Esophagus (tissue), 2 donors: Measurements from ENCODE around the gene GGACT. TPM values are rescaled to one million over a fixed set of nuclear protein-coding genes. Genes with fewer than 3 reads are reported as not detected.

Experiments used
- H3K27ac ChIP-seq, 2 donors: one replicate each; pipeline ENCODE4 v1.5.1; 2013; ENCODE audit warnings: low read depth in 2 of 2, mild to moderate bottlenecking in 2 of 2, inconsistent platforms in 1 of 2, low read length in 1 of 2, moderate library complexity in 1 of 2
- H3K27me3 ChIP-seq, 2 donors: one replicate each; pipeline ENCODE4 v1.6.1; 2013; ENCODE audit warnings: low read length in 2 of 2, control low read depth in 1 of 2, mild to moderate bottlenecking in 1 of 2; ENCODE audit not compliant: insufficient read depth in 2 of 2, control insufficient read depth in 1 of 2
- H3K36me3 ChIP-seq, 2 donors: one replicate each; pipeline ENCODE4 v1.6.1; 2013; ENCODE audit warnings: low read length in 1 of 2; ENCODE audit not compliant: control insufficient read depth in 2 of 2, insufficient read depth in 2 of 2
- H3K4me1 ChIP-seq, 2 donors: one replicate each; pipeline ENCODE4 v1.6.1; 2013; ENCODE audit warnings: low read length in 1 of 2; ENCODE audit not compliant: control insufficient read depth in 2 of 2, insufficient read depth in 2 of 2
- H3K4me3 ChIP-seq, 2 donors: one replicate each; pipeline ENCODE4 v1.5.1; 2013; ENCODE audit warnings: low read length in 2 of 2, mild to moderate bottlenecking in 2 of 2, low read depth in 1 of 2, moderate library complexity in 1 of 2
- H3K9me3 ChIP-seq, 2 donors: one replicate each; pipeline ENCODE4 v1.6.1; 2013; ENCODE audit warnings: mild to moderate bottlenecking in 2 of 2, low read depth in 1 of 2, low read length in 1 of 2, moderate library complexity in 1 of 2; ENCODE audit not compliant: control insufficient read depth in 2 of 2, insufficient read depth in 1 of 2
- WGBS, 2 donors: extraction: QIAGEN DNeasy Blood & Tissue Kit; methylation state at CpG; one replicate each; pipeline ENCODE4 v1.1.7; 2013; 5-methylcytosine and 5-hydroxymethylcytosine counted together
- polyA plus RNA-seq, 2 donors: library from polyadenylated mRNA; stranded (reverse); fragments of 200-250 nt; gene quantifications; one replicate each; pipeline ENCODE4 v1.2.3, GENCODE V29; 2013
- donor health status: healthy with polysubstance abuse.
- donor health status: Bipolar disorder and iron deficiency.

GGACT gene
- polyA plus RNA-seq, 2 donors, result 0.81 to 1.3 TPM

DNA sequence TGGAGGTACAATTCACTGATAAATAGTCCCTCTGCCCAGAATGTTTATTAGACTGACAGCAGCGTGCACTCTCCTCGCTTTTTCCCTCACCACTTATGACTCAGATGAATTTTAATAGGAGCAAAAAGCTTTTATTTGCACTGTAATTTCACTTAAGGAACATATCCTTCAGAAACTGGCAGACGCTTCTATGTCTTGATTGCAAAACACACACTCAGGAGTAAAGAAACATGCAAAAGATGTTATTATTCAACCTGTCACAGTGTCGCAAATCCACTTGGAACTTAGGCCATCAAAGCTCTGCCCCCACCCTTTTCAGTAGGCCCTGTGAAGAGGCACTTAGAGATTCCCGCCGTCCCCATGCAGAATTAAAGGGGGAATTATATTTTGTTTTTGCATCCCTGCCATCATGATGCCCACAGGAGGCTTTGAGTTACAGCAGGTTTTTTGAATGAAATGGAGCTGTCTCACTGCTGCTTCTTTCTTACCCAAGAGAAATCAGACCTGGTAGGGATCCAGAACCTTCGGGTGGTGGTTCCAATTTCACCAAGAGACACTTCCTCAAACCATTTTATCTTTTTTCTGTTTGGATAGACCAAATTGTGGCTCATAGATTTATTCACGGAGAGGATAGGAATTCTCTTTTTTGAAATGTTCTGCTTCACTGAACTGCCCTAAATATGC lies 74.5 kb downstream of the GGACT start:
- Histone ChIP-seq H3K4me3 (no peak overlapping the region), H3K27me3 (no peaks in the 10 kb centered on the region), H3K4me1 (no peaks in the 10 kb centered on the region), H3K27ac (no peak overlapping the region), H3K9me3 (no peaks in the 10 kb centered on the region), H3K36me3 (peaks cover 0 to under 1% of the 10 kb centered on the region in 2 donors)
- WGBS, 2 donors, result 59 to 64% methylated on average over 8 of the region's 8 CpGs

DNA sequence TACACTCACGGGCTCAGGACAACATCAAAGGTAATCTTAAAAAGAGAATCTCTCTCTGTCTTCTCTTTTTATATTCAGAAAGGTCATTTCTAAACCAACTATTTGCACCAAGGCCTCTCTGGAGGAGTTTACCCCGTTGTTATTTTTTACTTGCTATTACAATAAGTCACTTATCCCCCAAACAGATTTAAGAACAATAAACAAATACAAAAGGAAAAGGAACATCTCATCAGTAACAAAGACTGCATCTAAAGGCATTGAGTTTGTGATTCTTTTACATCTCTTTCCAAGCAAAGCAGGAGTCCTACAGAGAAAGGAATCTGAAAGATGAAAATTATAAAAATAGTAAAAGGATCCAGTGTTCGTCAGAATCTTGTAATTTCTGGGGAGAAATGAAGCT lies 75.4 kb downstream of the GGACT start:
- WGBS, 2 donors, result 78 to 79% methylated on average over 3 of the region's 3 CpGs
- Histone ChIP-seq H3K27me3 (no peaks in the 10 kb centered on the region), H3K9me3 (no peaks in the 10 kb centered on the region), H3K36me3 (no peaks in the 10 kb centered on the region), H3K4me1 (no peaks in the 10 kb centered on the region), H3K27ac (no peak overlapping the region), H3K4me3 (no peak overlapping the region)

DNA sequence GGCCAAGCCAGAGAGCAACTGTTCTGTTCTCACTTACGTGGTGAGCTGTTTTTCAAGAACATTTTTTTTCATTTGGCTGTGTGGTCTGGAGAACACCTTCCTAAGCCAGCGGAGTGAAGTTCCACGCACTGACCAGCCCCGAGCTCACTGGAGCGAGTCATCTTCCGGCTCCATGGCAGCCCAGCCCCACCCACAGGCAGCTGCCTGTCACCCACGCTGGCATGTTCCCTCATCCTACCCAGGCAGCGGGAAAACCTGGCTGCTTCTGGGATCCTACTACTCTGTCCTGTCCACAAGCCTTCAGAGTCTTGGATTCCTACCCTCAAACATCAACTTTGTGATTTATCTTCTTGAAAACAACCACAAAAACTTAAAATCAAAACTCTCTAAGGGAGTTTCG lies 76.2 kb downstream of the GGACT start:
- H3K4me3 ChIP-seq, result no peak overlapping the region
- H3K4me1 ChIP-seq, result no peaks in the 10 kb centered on the region
- no peaks in the 10 kb centered on the region for H3K9me3 ChIP-seq
- H3K36me3 ChIP-seq, result no peaks in the 10 kb centered on the region
- no peaks in the 10 kb centered on the region for H3K27me3 ChIP-seq
- WGBS, 2 donors, result 86 to 87% methylated on average over 9 of the region's 9 CpGs
- no peak overlapping the region for H3K27ac ChIP-seq

DNA sequence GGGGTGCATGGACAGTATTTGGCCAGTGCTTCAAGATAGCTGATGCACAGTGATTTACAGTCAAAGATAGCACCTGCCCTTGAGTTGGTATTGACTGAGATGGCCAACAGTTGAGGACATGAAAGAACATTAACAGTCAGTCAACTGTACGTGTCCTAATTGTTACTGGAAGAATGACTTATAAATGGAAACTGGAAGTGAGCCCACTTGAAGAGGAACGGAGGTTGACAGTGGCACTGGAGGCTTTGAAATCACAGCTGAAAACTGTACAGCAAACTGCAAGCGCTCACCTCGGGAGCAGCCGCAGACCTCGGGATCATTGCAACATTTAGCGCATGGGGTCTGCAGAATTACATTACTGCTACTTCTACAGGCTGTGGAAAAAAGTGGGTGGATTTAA lies 77.1 kb downstream of the GGACT start:
- Histone ChIP-seq H3K27ac (no peak overlapping the region), H3K4me3 (no peak overlapping the region), H3K4me1 (peaks cover 0 to 3% of the 10 kb centered on the region in 2 donors), H3K36me3 (no peaks in the 10 kb centered on the region), H3K9me3 (no peaks in the 10 kb centered on the region), H3K27me3 (no peaks in the 10 kb centered on the region)
- WGBS, 2 donors, result 77 to 88% methylated on average over 7 of the region's 7 CpGs

DNA sequence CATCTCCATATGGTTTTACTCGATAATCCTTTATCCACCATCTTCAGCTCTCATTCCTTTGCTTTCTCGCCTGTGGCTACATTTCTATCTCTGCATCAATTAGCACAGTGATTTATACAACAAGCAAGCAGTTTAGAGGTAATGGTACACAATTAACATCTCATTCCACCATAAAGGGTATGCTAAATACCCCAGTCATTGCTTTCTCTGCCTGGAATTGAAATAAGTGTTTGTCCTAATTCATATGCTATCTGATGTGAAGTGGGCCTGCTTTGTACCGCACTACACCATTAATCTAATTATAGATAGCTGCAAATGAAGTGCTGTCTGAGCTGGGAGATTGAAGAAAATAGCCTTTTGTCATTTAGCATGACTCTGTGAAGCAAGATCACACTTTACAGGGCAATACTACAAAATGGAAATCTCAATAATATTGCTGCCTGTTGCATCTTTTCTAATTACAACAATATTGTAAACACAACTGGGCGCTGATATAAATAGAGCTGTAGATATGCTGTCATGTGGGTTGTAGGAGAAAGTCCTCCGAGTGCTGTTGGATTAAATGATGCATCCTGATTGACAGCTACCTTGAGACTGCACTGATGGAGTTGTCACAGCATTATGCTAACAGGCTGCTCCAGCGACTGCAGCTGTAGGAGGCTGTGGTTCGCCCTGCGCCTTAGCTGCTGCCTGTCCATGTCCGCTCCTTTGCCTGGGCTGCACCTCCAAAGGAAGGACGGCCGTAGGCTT lies 78.2 kb downstream of the GGACT start:
- H3K27me3 ChIP-seq, result no peaks in the 10 kb centered on the region
- peaks cover 0 to 3% of the 10 kb centered on the region in 2 donors for H3K4me1 ChIP-seq
- H3K4me3 ChIP-seq, result no peak overlapping the region
- 94% methylated on average over 11 of the region's 11 CpGs for WGBS, 2 donors
- H3K9me3 ChIP-seq, result no peaks in the 10 kb centered on the region
- H3K36me3 ChIP-seq, result no peaks in the 10 kb centered on the region
- H3K27ac ChIP-seq, result no peak overlapping the region

DNA sequence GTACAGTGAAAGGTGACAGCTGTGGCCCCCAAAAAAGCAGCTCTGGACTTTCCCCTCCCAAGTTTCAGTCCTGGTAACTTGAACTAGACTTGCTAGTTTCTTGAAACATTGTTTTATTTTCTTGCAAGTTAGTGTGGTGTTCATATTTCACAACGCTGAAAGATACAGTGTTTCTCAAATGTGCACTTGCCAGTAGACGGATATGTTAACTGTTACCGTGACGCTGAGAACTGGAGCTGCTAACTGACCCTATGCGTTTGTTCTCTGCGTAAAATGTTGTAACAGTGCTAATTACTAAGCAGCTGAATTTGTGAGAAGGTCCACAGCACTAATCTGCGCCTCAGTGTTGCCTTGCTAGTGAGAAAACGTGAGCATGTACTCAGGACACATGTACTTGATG lies 79.6 kb downstream of the GGACT start:
- H3K4me1 ChIP-seq, result peaks cover 0 to 3% of the 10 kb centered on the region in 2 donors
- no peaks in the 10 kb centered on the region for H3K36me3 ChIP-seq
- H3K4me3 ChIP-seq, result no peak overlapping the region
- H3K27me3 ChIP-seq, result no peaks in the 10 kb centered on the region
- H3K9me3 ChIP-seq, result no peaks in the 10 kb centered on the region
- WGBS, 2 donors, result 88 to 91% methylated on average over 8 of the region's 8 CpGs
- no peak overlapping the region for H3K27ac ChIP-seq

DNA sequence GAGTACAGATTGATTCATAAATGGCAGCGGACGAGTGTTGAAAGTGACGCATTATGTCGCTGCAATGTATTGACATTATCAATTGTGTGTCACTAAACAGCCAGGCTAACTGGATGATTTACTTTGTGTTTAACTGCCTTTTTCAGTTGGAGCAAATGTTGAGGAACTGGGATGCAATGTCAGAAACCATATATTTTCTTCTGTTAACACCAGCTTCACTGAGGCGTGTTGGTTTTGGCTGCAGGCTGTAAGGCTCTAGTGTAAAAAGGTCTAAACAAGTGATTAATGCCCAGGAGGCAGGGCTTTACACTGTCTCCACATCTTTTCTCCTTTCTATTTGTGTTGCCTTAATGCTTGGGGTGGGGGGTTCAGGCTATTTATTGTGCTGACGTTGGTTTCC lies 80.1 kb downstream of the GGACT start:
- WGBS, 2 donors, result 88 to 90% methylated on average over 6 of the region's 6 CpGs
- no peak overlapping the region for H3K27ac ChIP-seq
- H3K9me3 ChIP-seq, result no peaks in the 10 kb centered on the region
- peaks cover 0 to 3% of the 10 kb centered on the region in 2 donors for H3K4me1 ChIP-seq
- H3K27me3 ChIP-seq, result no peaks in the 10 kb centered on the region
- H3K4me3 ChIP-seq, result no peak overlapping the region
- no peaks in the 10 kb centered on the region for H3K36me3 ChIP-seq

DNA sequence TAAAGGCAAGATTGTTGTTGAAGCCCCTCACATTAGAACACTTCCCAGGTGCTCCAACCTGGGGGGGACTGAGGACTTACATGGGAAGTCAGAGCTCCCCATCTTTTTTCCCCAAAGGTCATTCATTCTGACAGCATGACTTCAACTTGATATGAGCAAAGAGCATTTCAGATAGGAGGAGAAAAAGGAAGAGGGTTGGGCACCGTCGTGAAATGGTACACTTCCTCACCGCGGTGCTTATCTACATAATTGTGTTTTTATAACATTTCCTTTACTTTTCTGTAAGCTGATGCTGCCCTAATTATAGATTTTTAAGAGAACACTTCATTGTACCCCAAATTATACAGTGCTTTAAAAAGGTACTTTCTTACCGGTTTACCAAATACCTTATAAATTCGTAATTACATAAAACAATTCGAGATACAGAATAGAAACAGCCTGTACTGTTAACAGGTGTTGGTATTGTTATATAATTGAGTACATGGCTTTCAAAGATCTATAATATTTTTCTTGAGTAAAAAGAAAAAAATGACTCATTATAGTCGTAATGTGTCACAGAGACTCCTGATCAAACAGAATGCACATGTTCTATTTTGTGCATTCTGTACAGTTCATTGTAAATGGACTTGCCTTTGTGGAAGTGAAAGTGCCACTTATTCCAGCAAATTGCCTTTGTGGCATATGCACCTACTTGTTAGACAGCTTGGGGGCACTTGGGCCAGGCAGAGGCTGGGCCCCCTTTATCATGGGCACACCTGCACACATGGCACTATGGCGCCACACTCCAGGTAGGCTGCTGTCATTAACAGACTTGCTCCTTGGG lies 81.8 kb downstream of the GGACT start:
- 70 to 72% methylated on average over 9 of the region's 9 CpGs for WGBS, 2 donors
- H3K9me3 ChIP-seq, result no peaks in the 10 kb centered on the region
- no peak overlapping the region for H3K4me3 ChIP-seq
- H3K4me1 ChIP-seq, result peaks cover 0 to 3% of the 10 kb centered on the region in 2 donors
- no peak overlapping the region for H3K27ac ChIP-seq
- no peaks in the 10 kb centered on the region for H3K27me3 ChIP-seq
- no peaks in the 10 kb centered on the region for H3K36me3 ChIP-seq

DNA sequence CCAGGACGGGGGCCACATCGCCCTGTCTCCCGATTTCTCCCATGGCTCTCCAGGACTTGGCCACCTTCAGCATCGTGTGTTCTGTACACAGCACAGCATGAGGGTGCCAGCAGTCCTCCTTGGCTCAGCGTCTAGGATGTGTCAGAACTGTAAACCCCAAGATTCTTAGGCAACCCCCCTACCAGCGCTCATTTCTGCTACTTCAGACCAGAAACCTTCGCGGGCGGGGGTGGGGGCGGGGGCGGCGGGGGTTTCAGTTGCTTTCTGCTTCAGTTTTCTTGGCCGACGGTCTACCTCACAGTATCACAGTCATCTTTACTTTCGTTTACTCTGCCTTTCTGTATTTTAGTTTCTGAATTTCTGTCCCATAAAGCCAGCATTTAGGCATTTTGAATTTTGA lies 82.4 kb downstream of the GGACT start:
- no peaks in the 10 kb centered on the region for H3K9me3 ChIP-seq
- H3K27ac ChIP-seq, result no peak overlapping the region
- H3K4me3 ChIP-seq, result no peak overlapping the region
- H3K36me3 ChIP-seq, result no peaks in the 10 kb centered on the region
- H3K4me1 ChIP-seq, result peaks cover 0 to 3% of the 10 kb centered on the region in 2 donors
- WGBS, 2 donors, result 82 to 88% methylated on average over 15 of the region's 15 CpGs
- no peaks in the 10 kb centered on the region for H3K27me3 ChIP-seq
